Stomach (tissue), 4 donors: ENCODE data around the gene FIGN.

Source experiments
- CTCF ChIP-seq, 7 experiments: fragments of 450-650 bp in 4 of 7; fragments of 200-600 bp in 3 of 7; sonication (generic) in 3 of 7; IDR thresholded peaks; one replicate each; pipeline ENCODE4 v1.5.1; 2016 to 2019; ENCODE audit warnings: antibody characterized with exemption in 7 of 7, control low read depth in 2 of 7, mild to moderate bottlenecking in 1 of 7
- EP300 ChIP-seq: sonication (generic); formaldehyde crosslinking; IDR thresholded peaks from one replicate; pipeline ENCODE4 v1.6.1; 2017; ENCODE audit warnings: antibody characterized with exemption
- POLR2A ChIP-seq, 4 donors: fragments of 450-650 bp; IDR thresholded peaks; one replicate each; pipeline ENCODE4 v1.6.1; 2016; ENCODE audit warnings: antibody characterized with exemption in 4 of 4, control low read depth in 2 of 4, mild to moderate bottlenecking in 1 of 4, moderate library complexity in 1 of 4
- POLR2AphosphoS5 ChIP-seq, 3 donors: sonication (generic); formaldehyde crosslinking; IDR thresholded peaks; one replicate each; pipeline ENCODE4 v1.6.1; 2016; ENCODE audit warnings: antibody characterized with exemption in 3 of 3

GRCh38 chr2:163594497-163594896 is 141.3 kb downstream of the FIGN start:
- TF ChIP-seq POLR2A (IDR thresholded peaks at IDR 0.05) (no peak), CTCF (IDR thresholded peaks at IDR 0.05) (no peak), POLR2AphosphoS5 (IDR thresholded peaks at IDR 0.05) (no peak), EP300 (no peak)
